ENCODE results near the gene OTOGL.

The OTOGL gene

GRCh38 chr12:80173083-80173864, 73.9 kb downstream of the OTOGL start (continued):
- TF ChIP-seq PRDM2 (tag by site-specific recombination; IDR thresholded peaks at IDR 0.05; ENCODE audit: borderline replicate concordance), result no peak
- no peak for TF ChIP-seq GLIS2 (tag by site-specific recombination; IDR thresholded peaks at IDR 0.05)
- no peak for TF ChIP-seq ZNF366 (tag by site-specific recombination; conservative IDR thresholded peaks at IDR 0.05)
- TF ChIP-seq ZNF394 (tag by site-specific recombination; IDR thresholded peaks at IDR 0.05; ENCODE audit: borderline replicate concordance), result no peak
- TF ChIP-seq ZEB2 (tag by site-specific recombination; IDR thresholded peaks at IDR 0.05), result no peak
- TF ChIP-seq ZNF830 (tag by site-specific recombination; IDR thresholded peaks at IDR 0.05; ENCODE audit: low read depth), result no peak

GRCh38 chr12:80175307-80175930, 76.1 kb downstream of the OTOGL start:
- H3K4me1 ChIP-seq (ENCODE audit: control insufficient read depth, insufficient read depth, low read length), result no peaks in the 10 kb centered on the region
- ChIA-PET POLR2A (no interaction called here), CTCF (interaction anchor here (0.7 to 1.8 kb wide), 4 partner anchors 10 to 437 kb away, joined by 3 to 7 read pairs (median 4); no protein-coding TSS in a partner anchor)
- H3K27ac ChIP-seq (ENCODE audit: extremely low read depth, low read depth, low read length), result no peak overlapping the region
- no peaks in the 10 kb centered on the region for H3K36me3 ChIP-seq (ENCODE audit: control insufficient read depth in 2 of 2, insufficient read depth in 1 of 2, low read length in 2 of 2)
- no peak for TF ChIP-seq BCL11A (tag by site-specific recombination; IDR thresholded peaks at IDR 0.05; ENCODE audit: low read depth)
- no peak for TF ChIP-seq ZNF621 (tag by site-specific recombination; IDR thresholded peaks at IDR 0.05)
- TF ChIP-seq ZNF530 (tag by site-specific recombination; IDR thresholded peaks at IDR 0.05; ENCODE audit: low read depth), result no peak
- TF ChIP-seq SCRT2 (tag by site-specific recombination; IDR thresholded peaks at IDR 0.05), result no peak
- TF ChIP-seq ZSCAN18 (tag by site-specific recombination; IDR thresholded peaks at IDR 0.05), result no peak
- TF ChIP-seq ZNF707 (tag by site-specific recombination; IDR thresholded peaks at IDR 0.05), result no peak
- no peak for TF ChIP-seq ZNF555 (tag by site-specific recombination; conservative IDR thresholded peaks at IDR 0.05)
- no peak for TF ChIP-seq ELK4 (IDR thresholded peaks at IDR 0.05; ENCODE audit: borderline replicate concordance, low read depth, low read length)
- no peak overlapping the region for H3K4me3 ChIP-seq (ENCODE audit: low read depth, low read length)
- H3K9me3 ChIP-seq (ENCODE audit: control insufficient read depth, insufficient read depth, low read depth, low read length), result no peaks in the 10 kb centered on the region
